ENCODE measurements around the gene KANSL1.

The KANSL1 gene

GRCh38 chr17:46042246-46042645, 151.0 kb downstream of the KANSL1 start:
- H3K27me3 ChIP-seq (ENCODE audit: insufficient read depth, low read length), result no peaks in the 10 kb centered on the region
- H3K4me1 ChIP-seq (ENCODE audit: insufficient read depth, low read length), result no peaks in the 10 kb centered on the region
- no peak overlapping the region for H3K9ac ChIP-seq (ENCODE audit: low read depth, low read length)
- no peak overlapping the region for H3K27ac ChIP-seq (ENCODE audit: low read length)
- peaks cover 89% of the 10 kb centered on the region for H3K36me3 ChIP-seq (ENCODE audit: insufficient read depth, low read depth, low read length)
- no peak overlapping the region for H3K4me3 ChIP-seq (ENCODE audit: low read length)
- H3K9me3 ChIP-seq (ENCODE audit: insufficient read depth, low read depth, low read length), result no peaks in the 10 kb centered on the region

- H3K9ac ChIP-seq (ENCODE audit: low read depth, low read length), result no peak overlapping the region
- H3K4me3 ChIP-seq (ENCODE audit: low read length), result no peak overlapping the region
- H3K9me3 ChIP-seq (ENCODE audit: insufficient read depth, low read depth, low read length), result no peaks in the 10 kb centered on the region
- H3K27me3 ChIP-seq (ENCODE audit: insufficient read depth, low read length), result no peaks in the 10 kb centered on the region
- H3K36me3 ChIP-seq (ENCODE audit: insufficient read depth, low read depth, low read length), result peaks cover 94% of the 10 kb centered on the region
- no peaks in the 10 kb centered on the region for H3K4me1 ChIP-seq (ENCODE audit: insufficient read depth, low read length)
- H3K27ac ChIP-seq (ENCODE audit: low read length), result no peak overlapping the region
Observed at GRCh38 chr17:46039592-46040186, 153.5 kb downstream of the KANSL1 start.

- no peaks in the 10 kb centered on the region for H3K4me1 ChIP-seq (ENCODE audit: insufficient read depth, low read length)
- H3K9ac ChIP-seq (ENCODE audit: low read depth, low read length), result no peak overlapping the region
- no peak overlapping the region for H3K4me3 ChIP-seq (ENCODE audit: low read length)
- no peak overlapping the region for H3K27ac ChIP-seq (ENCODE audit: low read length)
- H3K27me3 ChIP-seq (ENCODE audit: insufficient read depth, low read length), result no peaks in the 10 kb centered on the region
- peaks cover 98% of the 10 kb centered on the region for H3K36me3 ChIP-seq (ENCODE audit: insufficient read depth, low read depth, low read length)
- H3K9me3 ChIP-seq (ENCODE audit: insufficient read depth, low read depth, low read length), result no peaks in the 10 kb centered on the region
Observed at GRCh38 chr17:46038937-46039336, 154.3 kb downstream of the KANSL1 start.

- Histone ChIP-seq H3K4me3 (ENCODE audit: low read length) (no peak overlapping the region), H3K9ac (ENCODE audit: low read depth, low read length) (no peak overlapping the region), H3K27me3 (ENCODE audit: insufficient read depth, low read length) (no peaks in the 10 kb centered on the region), H3K9me3 (ENCODE audit: insufficient read depth, low read depth, low read length) (no peaks in the 10 kb centered on the region), H3K4me1 (ENCODE audit: insufficient read depth, low read length) (no peaks in the 10 kb centered on the region), H3K27ac (ENCODE audit: low read length) (no peak overlapping the region), H3K36me3 (ENCODE audit: insufficient read depth, low read depth, low read length) (peaks cover 98% of the 10 kb centered on the region)
Observed at GRCh38 chr17:46038414-46038813, 154.8 kb downstream of the KANSL1 start.

GRCh38 chr17:46037722-46038255, 155.4 kb downstream of the KANSL1 start:
- no peak overlapping the region for H3K9ac ChIP-seq (ENCODE audit: low read depth, low read length)
- H3K9me3 ChIP-seq (ENCODE audit: insufficient read depth, low read depth, low read length), result no peaks in the 10 kb centered on the region
- no peak overlapping the region for H3K4me3 ChIP-seq (ENCODE audit: low read length)
- no peaks in the 10 kb centered on the region for H3K4me1 ChIP-seq (ENCODE audit: insufficient read depth, low read length)
- H3K27ac ChIP-seq (ENCODE audit: low read length), result no peak overlapping the region
- no peaks in the 10 kb centered on the region for H3K27me3 ChIP-seq (ENCODE audit: insufficient read depth, low read length)
- H3K36me3 ChIP-seq (ENCODE audit: insufficient read depth, low read depth, low read length), result peaks cover 98% of the 10 kb centered on the region

GRCh38 chr17:46036491-46036890, 156.7 kb downstream of the KANSL1 start:
- H3K4me1 ChIP-seq (ENCODE audit: insufficient read depth, low read length), result no peaks in the 10 kb centered on the region
- peaks cover 100% of the 10 kb centered on the region for H3K36me3 ChIP-seq (ENCODE audit: insufficient read depth, low read depth, low read length)
- no peak overlapping the region for H3K9ac ChIP-seq (ENCODE audit: low read depth, low read length)
- no peaks in the 10 kb centered on the region for H3K9me3 ChIP-seq (ENCODE audit: insufficient read depth, low read depth, low read length)
- H3K4me3 ChIP-seq (ENCODE audit: low read length), result no peak overlapping the region
- H3K27ac ChIP-seq (ENCODE audit: low read length), result no peak overlapping the region
- no peaks in the 10 kb centered on the region for H3K27me3 ChIP-seq (ENCODE audit: insufficient read depth, low read length)

GRCh38 chr17:46035112-46035818, 158.0 kb downstream of the KANSL1 start:
- H3K36me3 ChIP-seq (ENCODE audit: insufficient read depth, low read depth, low read length), result peaks cover 100% of the 10 kb centered on the region
- H3K9ac ChIP-seq (ENCODE audit: low read depth, low read length), result no peak overlapping the region

GRCh38 chr17:46033392-46033791, 159.8 kb downstream of the KANSL1 start:
- no peaks in the 10 kb centered on the region for H3K9me3 ChIP-seq (ENCODE audit: insufficient read depth, low read depth, low read length)
- peaks cover 6% of the 10 kb centered on the region; the same call in 1 of the 2 replicates for H3K4me1 ChIP-seq (ENCODE audit: insufficient read depth, low read length)
- no peak overlapping the region for H3K4me3 ChIP-seq (ENCODE audit: low read length)
- H3K27ac ChIP-seq (ENCODE audit: low read length), result no peak overlapping the region
- H3K9ac ChIP-seq (ENCODE audit: low read depth, low read length), result no peak overlapping the region
- no peaks in the 10 kb centered on the region for H3K27me3 ChIP-seq (ENCODE audit: insufficient read depth, low read length)
- H3K36me3 ChIP-seq (ENCODE audit: insufficient read depth, low read depth, low read length), result peaks cover 100% of the 10 kb centered on the region

More at GRCh38 chr17:46035112-46035818, 158.0 kb downstream of the KANSL1 start:
- no peaks in the 10 kb centered on the region for H3K27me3 ChIP-seq (ENCODE audit: insufficient read depth, low read length)
- H3K9me3 ChIP-seq (ENCODE audit: insufficient read depth, low read depth, low read length), result no peaks in the 10 kb centered on the region
- H3K4me1 ChIP-seq (ENCODE audit: insufficient read depth, low read length), result no peaks in the 10 kb centered on the region
- no peak overlapping the region for H3K27ac ChIP-seq (ENCODE audit: low read length)
- H3K4me3 ChIP-seq (ENCODE audit: low read length), result no peak overlapping the region

- H3K27me3 ChIP-seq (ENCODE audit: insufficient read depth, low read length), result no peaks in the 10 kb centered on the region
- no peak overlapping the region for H3K9ac ChIP-seq (ENCODE audit: low read depth, low read length)
- H3K36me3 ChIP-seq (ENCODE audit: insufficient read depth, low read depth, low read length), result peaks cover 98% of the 10 kb centered on the region
- no peak overlapping the region for H3K4me3 ChIP-seq (ENCODE audit: low read length)
- no peaks in the 10 kb centered on the region for H3K9me3 ChIP-seq (ENCODE audit: insufficient read depth, low read depth, low read length)
- H3K27ac ChIP-seq (ENCODE audit: low read length), result no peak overlapping the region
- H3K4me1 ChIP-seq (ENCODE audit: insufficient read depth, low read length), result peaks cover 10% of the 10 kb centered on the region; the same call in 1 of the 2 replicates
Observed at GRCh38 chr17:46032909-46033308, 160.3 kb downstream of the KANSL1 start.

GRCh38 chr17:46031920-46032319, 161.3 kb downstream of the KANSL1 start:
- Histone ChIP-seq H3K36me3 (ENCODE audit: insufficient read depth, low read depth, low read length) (peaks cover 97% of the 10 kb centered on the region), H3K4me1 (ENCODE audit: insufficient read depth, low read length) (peaks cover 16% of the 10 kb centered on the region), H3K9ac (ENCODE audit: low read depth, low read length) (no peak overlapping the region), H3K27me3 (ENCODE audit: insufficient read depth, low read length) (no peaks in the 10 kb centered on the region), H3K27ac (ENCODE audit: low read length) (no peak overlapping the region), H3K4me3 (ENCODE audit: low read length) (no peak overlapping the region), H3K9me3 (ENCODE audit: insufficient read depth, low read depth, low read length) (no peaks in the 10 kb centered on the region)

GRCh38 chr17:46031440-46031839, 161.8 kb downstream of the KANSL1 start:
- Histone ChIP-seq H3K4me1 (ENCODE audit: insufficient read depth, low read length) (peaks cover 16% of the 10 kb centered on the region), H3K27me3 (ENCODE audit: insufficient read depth, low read length) (no peaks in the 10 kb centered on the region), H3K9ac (ENCODE audit: low read depth, low read length) (no peak overlapping the region), H3K4me3 (ENCODE audit: low read length) (no peak overlapping the region), H3K9me3 (ENCODE audit: insufficient read depth, low read depth, low read length) (no peaks in the 10 kb centered on the region), H3K27ac (ENCODE audit: low read length) (no peak overlapping the region), H3K36me3 (ENCODE audit: insufficient read depth, low read depth, low read length) (peaks cover 96% of the 10 kb centered on the region)

GRCh38 chr17:46030752-46031151, 162.5 kb downstream of the KANSL1 start:
- H3K4me3 ChIP-seq (ENCODE audit: low read length), result no peak overlapping the region
- H3K36me3 ChIP-seq (ENCODE audit: insufficient read depth, low read depth, low read length), result peaks cover 89% of the 10 kb centered on the region

More at GRCh38 chr17:46030752-46031151, 162.5 kb downstream of the KANSL1 start:
- H3K27me3 ChIP-seq (ENCODE audit: insufficient read depth, low read length), result no peaks in the 10 kb centered on the region
- H3K9ac ChIP-seq (ENCODE audit: low read depth, low read length), result no peak overlapping the region
- no peak overlapping the region for H3K27ac ChIP-seq (ENCODE audit: low read length)
- H3K9me3 ChIP-seq (ENCODE audit: insufficient read depth, low read depth, low read length), result no peaks in the 10 kb centered on the region
- H3K4me1 ChIP-seq (ENCODE audit: insufficient read depth, low read length), result peaks cover 16% of the 10 kb centered on the region

Data from iPS-20b (cell line).